ENCODE data around the gene GNAO1. TPM values are rescaled to one million over a fixed set of nuclear protein-coding genes. Genes with fewer than 3 reads are reported as not detected.

The GNAO1 gene
- total RNA-seq, 1 experiment from 2014 or later: under 0.01 TPM

GRCh38 chr16:56265184-56265583 is 73.9 kb downstream of the GNAO1 start:
- no peak for DNase-seq (ENCODE audit: low read depth)

DNA sequence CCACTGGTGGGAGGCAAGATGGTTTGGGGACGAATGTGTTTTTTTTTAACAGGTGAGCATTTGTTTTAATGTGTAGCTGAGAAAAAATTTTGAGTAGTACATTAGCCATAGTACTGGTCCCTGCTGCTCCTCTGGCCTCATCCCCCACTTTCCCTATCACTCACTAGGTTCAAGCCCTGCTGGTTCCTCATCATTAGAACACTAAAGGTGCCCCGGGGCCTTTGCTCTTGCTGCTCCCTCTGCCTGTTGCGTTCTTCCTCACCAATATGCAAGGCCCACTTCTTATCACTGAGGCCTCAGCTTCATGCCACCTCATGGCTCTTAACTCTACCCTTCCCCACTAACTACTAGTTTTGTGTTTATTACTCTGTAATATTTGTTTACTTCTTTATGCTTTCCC is 74.5 kb downstream of the GNAO1 start:
- no peak for DNase-seq (ENCODE audit: low read depth)

DNA sequence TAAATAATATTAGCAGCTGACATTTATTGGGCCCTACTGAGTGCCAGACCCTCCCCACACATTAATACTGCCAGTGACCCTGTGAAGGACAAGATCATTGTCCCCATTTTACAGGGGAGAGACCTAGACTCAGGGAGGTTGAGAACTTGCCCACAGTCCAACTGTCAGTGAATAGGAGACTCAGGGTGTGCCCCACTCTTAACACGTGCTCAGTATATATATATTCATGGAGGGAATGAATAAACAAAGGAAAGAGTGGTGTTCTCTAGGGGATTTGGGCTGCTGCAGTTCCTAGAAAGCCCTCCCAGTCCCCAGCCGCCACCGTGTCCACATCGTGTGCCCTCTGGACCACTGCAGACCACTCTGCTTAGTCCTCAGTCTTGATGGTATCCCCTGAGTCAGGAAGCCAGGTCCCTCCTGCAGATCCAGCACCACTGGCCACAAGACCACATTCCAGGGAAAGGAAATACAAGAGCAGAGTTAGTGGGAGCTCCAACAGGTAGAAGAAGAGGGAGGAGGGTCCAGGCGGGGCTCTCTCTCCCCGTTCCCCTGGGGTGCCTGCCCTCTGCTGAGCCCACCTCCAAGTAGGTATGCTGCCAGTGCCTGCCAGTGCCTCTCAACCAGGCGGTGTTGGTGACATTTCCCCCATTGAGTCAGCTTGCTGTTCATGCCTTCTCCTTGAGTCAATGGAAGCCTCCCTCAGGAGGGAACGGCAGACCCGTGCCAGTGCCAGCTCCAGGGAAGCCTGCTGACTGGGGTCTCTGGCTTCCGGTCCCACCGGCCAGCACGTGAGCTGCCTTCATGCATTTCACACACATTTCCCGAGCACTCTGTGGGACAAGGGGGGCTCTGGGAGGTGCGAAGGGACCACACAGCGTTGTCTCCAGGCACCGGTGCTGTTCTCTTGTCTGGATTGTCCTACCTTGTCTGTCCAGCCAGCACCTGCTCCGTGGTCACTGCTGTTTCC is 75.6 kb downstream of the GNAO1 start:
- no peak for DNase-seq (ENCODE audit: low read depth)

GRCh38 chr16:56267888-56268287 is 76.6 kb downstream of the GNAO1 start:
- DNase-seq (ENCODE audit: low read depth): no peak

DNA sequence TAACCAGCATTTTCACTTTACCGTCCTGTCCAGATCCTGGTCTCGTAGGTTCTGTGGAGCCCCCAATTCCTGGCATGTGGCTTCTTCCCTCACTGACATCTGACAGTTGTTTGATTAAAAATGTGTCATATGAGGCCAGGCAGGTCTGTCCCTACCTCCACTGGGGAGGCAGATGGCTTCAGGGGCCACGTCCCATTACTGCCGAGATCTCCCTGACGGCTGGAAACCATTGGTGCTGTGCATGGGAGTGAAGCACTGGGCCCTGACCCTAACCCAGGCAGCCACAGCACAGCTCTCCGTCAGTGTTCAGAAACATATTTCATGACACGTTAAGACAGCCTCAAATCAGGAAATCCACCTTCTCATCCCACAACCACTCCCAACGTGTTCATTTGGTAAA is 77.5 kb downstream of the GNAO1 start:
- DNase-seq (ENCODE audit: low read depth): no peak

DNA sequence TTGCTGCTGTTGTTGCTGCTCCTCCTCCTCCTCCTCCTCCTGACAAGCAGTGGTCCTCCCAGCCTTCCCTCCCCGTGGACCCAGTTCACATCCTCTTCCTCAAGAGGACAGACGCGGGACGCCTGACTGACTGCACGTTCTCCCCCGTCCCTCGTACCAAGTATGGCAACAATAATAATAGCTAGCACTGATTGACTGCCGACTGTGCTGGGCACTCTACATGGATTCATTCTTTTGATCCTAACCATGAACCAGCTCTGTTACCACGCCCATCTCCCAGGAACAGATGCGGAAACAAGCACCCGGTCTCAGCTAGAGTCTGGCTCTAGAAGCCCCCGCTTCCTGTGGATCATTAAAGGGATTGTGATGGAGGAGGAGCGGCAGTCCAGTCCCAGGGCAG is 78.0 kb downstream of the GNAO1 start:
- no peak for DNase-seq (ENCODE audit: low read depth)

DNA sequence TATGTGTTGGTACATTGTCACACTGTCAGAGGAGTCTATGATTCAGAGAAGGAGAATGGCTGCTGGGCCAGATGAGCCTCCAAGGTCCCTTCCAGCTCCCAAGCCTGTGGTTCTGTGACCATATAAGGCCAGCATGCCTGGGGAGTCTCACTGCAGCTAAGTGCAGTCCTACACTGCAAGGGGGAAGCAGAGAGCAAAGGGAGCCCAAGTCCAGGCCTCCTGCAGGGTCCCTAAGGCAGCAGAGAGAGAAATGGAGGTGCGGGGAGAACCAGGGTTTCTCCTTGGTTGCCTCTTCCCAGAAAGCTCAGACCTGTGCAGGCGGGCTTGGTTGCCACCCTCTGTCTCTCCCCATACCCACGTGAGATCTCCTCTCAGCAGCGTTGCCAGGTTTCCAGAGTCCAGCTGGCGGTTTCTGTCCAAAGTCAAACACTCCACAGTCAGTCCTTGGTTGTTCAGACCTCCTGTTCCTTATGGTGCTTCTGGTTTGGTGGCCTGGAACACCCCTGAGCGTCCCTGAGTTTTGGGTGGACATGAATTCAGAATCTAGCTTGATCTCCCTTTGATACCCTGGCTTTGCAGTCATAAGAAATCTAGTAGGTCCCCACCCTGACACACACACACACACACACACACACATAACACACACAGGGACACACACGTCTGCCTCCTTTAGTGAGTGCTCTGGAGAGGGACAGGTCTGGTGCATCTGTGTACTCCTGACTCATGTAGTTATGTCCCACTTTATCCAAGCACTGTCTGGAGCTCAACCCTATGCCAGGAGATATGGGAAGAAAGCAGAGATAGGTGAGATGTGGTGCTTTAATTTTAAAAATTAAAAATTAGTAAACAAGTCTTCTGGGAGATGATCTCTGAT is 78.8 kb downstream of the GNAO1 start:
- DNase-seq (ENCODE audit: low read depth): peak; percentile 18

DNA sequence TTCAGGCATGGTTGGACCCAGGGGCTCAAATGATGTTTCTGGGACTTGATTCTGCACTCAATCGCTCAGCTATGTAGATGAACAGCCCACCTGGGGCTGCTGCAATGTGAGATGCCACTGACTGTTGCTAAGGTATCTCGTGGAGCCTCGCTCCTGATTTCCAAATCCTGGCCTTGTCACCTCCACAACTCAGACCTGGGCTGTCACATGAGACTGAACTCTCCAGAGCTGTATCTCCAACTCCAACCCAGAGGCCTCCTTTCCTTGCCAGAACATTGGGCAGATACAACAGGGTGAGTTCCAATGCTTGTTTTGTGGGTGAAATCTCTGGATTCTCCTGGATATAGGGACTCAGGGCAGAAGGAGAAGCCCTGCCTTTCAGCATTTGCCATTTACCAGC is 79.5 kb downstream of the GNAO1 start:
- no peak for DNase-seq (ENCODE audit: low read depth)

- DNase-seq (ENCODE audit: low read depth): no peak
Measured at GRCh38 chr16:56272583-56272894, 81.2 kb downstream of the GNAO1 start.

GRCh38 chr16:56273615-56274014 is 82.3 kb downstream of the GNAO1 start:
- no peak for DNase-seq (ENCODE audit: low read depth)

DNA sequence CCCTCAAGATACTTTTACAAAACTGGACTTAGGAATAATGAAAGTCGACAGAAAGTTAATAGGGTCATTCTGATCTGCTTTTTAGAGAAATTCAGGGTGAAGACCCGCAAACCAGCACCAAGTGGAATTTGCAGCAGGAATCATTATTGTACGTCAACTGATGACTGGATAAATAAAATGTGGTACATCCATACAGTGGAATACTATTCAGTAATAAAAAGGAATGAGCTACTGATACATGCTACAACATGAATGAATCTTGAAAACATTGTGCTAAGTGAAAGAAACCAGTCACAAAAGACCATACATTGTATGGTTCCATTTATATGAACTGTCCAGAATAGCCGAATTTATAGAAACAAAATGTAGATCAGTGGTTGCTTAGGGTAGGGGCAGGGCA is 83.1 kb downstream of the GNAO1 start:
- no peak for DNase-seq (ENCODE audit: low read depth)

GRCh38 chr16:56275076-56275475 is 83.8 kb downstream of the GNAO1 start:
- DNase-seq (ENCODE audit: low read depth): no peak

DNA sequence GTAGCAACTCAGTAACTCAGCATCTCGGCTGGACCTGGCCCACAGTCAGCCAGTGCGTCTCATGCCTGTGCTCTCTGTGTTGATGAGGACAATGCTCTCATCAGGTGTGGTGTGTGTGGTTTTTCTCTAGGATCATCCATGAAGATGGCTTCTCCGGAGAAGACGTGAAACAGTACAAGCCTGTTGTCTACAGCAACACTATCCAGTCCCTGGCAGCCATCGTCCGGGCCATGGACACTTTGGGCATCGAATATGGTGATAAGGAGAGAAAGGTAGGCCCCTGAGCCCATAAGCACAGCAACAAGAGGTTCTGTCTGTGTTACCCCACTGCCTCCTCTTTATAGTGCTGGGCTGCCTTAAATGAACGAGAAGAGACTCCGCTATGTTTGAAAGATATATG is 84.5 kb downstream of the GNAO1 start:
- no peak for DNase-seq (ENCODE audit: low read depth)

- no peak for DNase-seq (ENCODE audit: low read depth)
Measured at GRCh38 chr16:56277075-56277474, 85.8 kb downstream of the GNAO1 start.

DNA sequence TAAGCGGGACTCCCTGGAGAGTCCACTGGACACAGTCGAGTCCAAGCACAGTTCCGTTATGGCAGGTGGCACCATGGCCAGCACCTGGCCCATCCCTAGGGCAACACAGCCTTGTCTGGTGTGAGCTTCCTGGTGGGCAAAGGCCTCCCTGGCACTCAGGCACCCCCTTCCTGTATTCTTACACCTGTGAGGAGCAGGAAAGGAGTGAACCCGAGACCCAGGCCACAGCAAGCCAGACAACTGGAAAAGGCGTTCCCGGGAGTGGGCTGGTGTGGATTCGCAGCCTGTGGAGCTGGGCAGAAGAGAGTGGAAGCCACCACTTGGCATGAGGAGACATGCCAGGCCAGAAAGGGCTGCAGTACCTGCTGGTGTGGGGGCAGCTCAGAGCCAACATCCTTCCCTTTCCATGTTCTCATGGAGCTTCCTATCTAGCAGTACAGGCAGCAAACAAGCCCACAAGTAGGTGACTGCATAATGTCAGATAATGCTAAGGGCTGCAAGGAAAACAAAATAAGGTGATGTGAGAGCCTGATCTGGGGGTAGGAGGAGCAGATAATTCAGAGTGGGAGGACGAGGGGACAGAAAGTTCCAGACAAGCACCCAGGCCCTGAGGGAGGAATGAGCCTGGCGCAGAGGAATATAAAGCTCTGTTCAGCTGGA is 87.0 kb downstream of the GNAO1 start:
- no peak for DNase-seq (ENCODE audit: low read depth)

- no peak for DNase-seq (ENCODE audit: low read depth)
Measured at GRCh38 chr16:56279132-56279531, 87.8 kb downstream of the GNAO1 start.

DNA sequence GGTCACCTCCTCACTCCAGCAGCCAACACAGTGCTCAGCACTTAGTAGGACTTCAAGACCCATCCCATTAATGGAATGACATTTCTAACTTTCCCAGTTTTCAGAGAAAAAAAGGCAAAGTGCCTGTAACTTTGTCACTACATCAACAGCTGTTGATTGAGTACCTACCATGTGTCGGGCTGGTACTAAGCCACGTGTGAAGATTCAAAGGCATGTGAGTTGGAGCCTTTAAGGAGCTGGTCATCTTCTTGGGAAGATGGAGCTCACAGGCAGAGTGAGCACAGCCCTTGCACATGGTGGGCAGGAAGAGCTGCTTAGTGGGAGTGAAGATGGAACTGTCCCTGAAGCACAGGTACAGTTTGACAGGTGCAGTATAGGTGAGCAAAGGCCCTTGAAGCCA is 88.6 kb downstream of the GNAO1 start:
- no peak for DNase-seq (ENCODE audit: low read depth)

GRCh38 chr16:56281249-56281805 is 90.0 kb downstream of the GNAO1 start:
- no peak for DNase-seq (ENCODE audit: low read depth)

- DNase-seq (ENCODE audit: low read depth): no peak
Measured at GRCh38 chr16:56282451-56282850, 91.2 kb downstream of the GNAO1 start.

DNA sequence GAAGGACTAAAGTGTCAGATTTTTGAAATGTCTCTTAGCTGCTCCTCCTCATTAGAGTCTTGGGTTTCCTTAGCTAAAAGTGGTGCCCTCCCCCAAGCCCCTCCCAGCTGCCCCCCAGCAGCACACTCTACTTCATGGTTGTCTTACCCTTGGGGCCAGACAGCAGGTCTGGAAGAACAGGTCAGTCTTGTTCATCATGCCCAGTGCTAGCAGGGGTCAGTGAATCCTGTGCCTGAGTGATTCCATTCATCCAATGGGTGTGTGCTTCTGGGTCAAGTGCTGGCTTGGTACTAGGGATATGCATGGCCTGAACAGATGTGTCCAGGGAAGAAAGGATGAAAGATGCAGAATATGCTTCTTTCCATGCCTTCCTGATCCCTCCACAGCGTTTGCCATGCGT is 93.2 kb downstream of the GNAO1 start:
- no peak for DNase-seq (ENCODE audit: low read depth)

DNA sequence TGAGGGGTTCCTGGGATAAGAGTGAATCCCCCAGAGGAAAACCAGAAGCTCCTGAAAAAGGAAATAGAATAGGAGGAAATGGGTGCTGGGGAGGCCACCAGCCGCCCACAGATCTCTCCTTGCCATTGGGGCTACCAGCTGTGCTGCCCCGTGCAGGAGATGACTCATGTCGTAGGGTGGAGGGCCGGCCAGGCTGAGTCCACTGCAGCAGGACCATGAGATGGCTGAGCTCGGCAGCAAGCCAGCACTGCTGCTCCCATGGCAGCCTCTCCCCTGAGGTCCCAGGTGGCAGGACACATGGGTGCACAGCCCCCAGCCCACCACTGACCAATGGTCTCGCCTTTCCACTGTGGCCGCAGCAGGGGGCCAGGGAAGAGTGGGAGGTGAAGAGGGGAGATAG is 95.5 kb downstream of the GNAO1 start:
- peak; percentile 26 for DNase-seq (ENCODE audit: low read depth)

DNA sequence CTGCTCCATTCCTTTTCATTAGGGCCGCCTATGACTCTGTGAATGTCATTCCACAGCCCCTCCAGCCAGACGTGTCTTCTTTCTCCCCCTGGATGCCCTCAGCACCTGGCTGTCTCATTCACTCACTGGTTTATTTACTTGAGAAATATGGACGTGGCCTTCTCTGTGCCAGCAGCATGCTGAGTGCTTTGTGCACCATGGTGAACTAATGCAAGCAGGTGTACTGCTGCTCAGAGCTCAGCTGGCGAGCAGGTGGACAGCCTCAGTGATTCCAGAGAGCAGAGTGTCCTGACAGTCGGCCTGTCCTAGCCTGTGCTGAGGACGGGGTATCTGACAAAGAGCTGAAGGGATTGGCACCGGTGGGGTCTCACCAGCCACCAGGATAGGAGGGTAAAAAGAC is 96.7 kb downstream of the GNAO1 start:
- DNase-seq (ENCODE audit: low read depth): no peak
